ENCODE measurements around the gene ALK.

The ALK gene

DNA sequence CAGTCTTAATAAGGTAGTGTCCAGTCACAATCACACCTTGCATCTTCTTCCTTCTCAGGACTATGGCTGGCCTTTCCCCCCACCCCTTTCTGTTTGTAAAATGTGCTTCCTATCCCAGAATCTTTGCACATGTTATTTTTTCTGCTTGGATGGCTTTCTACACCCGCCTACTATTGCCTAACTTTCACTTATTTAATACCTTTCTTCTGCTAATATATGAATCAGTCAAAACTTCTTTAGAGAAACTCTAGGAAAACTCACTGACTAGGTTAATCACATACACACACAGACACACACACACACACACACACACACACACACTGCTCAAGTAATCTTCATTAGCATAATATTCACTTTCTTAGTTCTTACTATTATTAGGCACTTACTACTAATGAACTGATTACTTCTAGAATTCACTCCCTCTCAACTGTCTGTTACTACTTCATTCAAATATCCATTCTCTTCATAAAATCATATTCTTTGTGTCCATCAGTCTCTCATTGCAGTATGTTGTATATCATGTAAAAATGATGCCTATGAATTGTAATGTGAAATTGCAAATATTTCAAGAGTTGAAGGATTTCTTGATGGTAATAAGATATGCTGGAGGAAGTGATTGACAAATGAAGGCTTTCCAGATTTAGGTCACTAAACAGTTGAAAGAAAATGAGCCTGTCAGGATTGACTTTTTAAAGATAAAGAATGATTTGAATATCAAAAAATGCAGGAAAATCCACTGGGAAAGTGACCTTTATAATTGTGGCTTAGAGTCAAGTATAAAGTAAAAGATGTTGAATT, 754.9 kb downstream of the ALK start:
- no peak for DNase-seq

GRCh38 chr2:29165362-29166241, 755.8 kb downstream of the ALK start:
- no peak for DNase-seq

GRCh38 chr2:29164091-29164846, 757.1 kb downstream of the ALK start:
- DNase-seq = no peak

DNA sequence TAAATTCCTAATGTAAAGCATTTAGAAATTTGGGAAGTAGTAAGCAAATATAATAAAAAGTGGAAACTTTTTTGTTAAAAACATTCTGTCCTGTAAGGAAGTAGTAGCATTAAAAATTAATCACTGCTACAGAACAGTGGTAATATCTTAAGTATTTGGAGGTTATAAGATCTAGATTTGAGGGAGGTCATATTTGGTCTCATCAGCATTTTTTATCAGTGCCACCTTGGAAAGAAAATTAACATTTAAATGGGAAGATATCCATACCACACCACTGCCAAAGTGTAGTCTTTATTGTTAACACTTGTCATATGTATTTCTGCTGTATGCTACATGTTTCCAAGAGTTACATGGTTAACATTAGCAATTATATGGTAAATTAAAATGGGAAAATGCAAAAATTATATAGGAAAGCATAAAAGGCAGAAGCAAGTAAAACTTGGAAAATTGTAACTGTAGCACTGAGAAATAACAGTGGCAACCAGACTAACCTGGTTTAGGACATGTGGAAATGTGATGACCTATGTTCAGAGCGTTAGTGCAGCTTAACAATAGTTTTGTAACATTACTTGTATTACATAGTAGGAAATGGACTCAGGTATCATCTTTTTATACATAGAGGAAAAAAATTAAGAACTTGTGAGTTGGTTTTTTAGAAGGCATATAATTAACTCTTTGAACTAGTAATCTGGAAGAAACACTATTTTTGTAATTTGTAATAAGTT, 759.0 kb downstream of the ALK start:
- no peak for DNase-seq

GRCh38 chr2:29160184-29160583, 761.2 kb downstream of the ALK start:
- DNase-seq = no peak

DNA sequence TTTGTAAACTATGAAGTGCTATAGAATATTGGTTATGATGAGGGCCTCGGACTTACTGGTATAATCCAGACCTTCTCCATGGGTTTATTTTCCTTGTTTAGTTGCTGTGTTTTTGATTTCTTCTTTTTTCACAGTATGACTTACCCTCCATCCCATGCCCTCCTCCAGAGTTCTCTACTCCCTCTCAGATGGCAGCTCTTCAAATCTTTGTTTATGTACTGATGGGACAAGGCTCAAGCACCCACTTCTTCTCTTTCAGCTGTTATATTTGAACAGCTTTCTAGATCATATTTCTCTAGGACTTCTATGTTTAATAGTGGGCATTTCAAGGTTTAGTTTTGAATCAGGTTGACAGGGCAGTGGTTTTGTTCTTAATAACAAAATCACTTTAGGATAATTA, 762.3 kb downstream of the ALK start:
- DNase-seq = no peak

DNA sequence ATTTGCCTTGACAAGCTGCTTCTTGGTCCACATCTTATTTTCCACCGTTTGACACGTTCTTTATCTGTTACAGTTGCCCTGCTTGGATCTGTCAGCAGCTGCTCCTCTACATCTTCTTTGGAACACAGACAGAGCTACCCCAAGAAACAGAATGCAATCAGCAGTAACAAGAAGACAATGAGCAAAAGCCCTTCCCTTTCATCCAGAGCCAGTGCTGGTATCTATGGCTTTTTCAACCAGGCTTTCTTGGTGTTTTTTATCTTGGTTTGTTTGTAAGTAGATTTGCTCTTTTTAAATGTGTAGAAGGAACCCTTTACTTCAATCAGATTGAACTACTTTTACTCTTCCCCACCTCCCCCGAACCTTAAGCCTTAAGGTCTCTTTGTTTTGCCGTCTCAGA, 764.3 kb downstream of the ALK start:
- no peak for DNase-seq

DNA sequence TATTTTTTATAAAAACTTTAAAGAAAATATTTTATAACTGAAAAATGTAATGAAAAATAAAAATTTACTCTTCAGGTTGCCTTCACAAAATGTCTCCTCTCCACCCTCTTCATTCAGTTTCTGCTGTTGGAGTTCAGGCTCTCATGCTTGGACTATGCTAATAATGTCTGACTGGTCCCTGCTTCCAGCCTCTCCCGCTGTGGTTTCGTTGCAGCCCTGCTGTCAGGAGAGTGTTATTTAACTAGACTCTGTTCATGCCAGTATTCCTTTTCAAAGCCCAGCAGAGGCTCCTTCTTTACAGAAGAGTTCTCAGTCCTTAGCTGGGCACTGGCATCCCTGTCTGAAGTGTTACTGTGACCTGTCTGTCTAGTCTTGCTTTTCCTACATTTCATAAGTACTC, 765.8 kb downstream of the ALK start:
- no peak for DNase-seq

DNA sequence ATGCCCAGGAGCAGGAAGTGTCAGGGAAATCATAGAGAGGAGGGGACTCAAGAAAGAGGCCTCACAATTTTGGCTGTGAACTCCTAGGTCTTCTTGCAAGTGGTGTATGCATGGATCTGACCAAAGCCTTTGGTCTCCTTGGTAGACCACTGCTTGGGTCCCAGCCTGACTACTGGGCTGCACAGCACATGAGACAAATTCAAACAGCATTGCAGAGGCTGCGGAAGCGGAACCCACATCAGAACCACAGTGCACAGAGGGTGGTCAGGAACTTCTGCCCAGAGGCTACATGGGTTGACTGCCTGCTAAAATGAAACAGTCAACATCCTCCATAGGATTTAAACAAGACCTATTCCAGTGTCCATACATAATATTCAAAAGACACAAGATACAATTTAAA, 766.8 kb downstream of the ALK start:
- no peak for DNase-seq

DNA sequence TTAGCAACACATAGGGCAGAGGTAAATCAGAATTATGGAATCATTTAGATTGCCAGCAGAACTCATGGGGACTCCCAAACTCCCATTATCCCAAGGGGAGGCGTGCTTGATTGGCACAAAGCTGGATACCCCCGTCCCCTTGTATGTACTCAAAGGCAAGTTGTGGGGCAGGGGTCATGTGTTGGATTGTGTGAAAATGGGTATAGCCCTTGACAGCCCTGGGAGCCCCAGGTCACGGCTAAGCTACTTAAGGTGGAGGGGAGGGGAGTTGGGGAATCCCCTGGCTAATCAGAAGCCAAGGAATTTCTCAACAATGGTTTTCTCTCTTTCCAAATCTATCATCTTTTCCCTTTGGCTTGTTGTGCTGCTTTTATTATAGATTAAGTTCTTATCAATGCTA, 773.4 kb downstream of the ALK start:
- DNase-seq = no peak

GRCh38 chr2:29146197-29146596, 775.2 kb downstream of the ALK start:
- no peak for DNase-seq

GRCh38 chr2:29143657-29144056, 777.7 kb downstream of the ALK start:
- DNase-seq = no peak
